Measurements from ENCODE around the gene CLPTM1. TPM values are rescaled to one million over a fixed set of nuclear protein-coding genes. Genes with fewer than 3 reads are reported as not detected.

The CLPTM1 gene
- total and polyA plus RNA-seq, 2 donors (not counting 1 experiment from before 2014, with no cell fraction given), result 121 to 129 TPM

DNA sequence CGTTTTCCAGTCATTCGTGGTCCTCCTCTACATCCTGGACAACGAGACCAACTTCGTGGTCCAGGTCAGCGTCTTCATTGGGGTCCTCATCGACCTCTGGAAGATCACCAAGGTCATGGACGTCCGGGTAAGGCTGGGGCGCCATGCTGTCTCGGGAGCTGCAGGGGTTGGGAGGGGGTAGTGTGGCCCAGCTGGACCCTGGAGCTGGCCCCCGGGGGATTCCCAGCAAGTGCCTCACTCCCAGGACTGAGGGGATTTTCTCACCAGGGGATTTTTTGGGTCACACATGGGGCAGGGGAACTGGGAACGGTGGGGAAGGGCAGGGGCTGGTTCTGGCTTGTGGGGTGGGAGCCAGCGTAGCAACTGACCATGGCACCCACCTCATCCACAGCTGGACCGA is 35.3 kb downstream of the CLPTM1 start:
- H3K27me3 Mint-ChIP-seq, result no peaks in the 10 kb centered on the region
- no peak overlapping the region for H3K9ac ChIP-seq (ENCODE audit: low read length)
- H4K20me1 ChIP-seq (ENCODE audit: control insufficient read depth, insufficient read depth, low read length, poor library complexity, severe bottlenecking), result no peaks in the 10 kb centered on the region
- H3K27ac Mint-ChIP-seq, result no peak overlapping the region
- WGBS (ENCODE audit: insufficient coverage), result 94% methylated on average over 8 of the region's 14 CpGs
- H3K9me3 Mint-ChIP-seq (ENCODE audit: insufficient read depth), result no peaks in the 10 kb centered on the region
- H3K27ac ChIP-seq (ENCODE audit: low read length in 2 of 2), result no peak overlapping the region
- no peaks in the 10 kb centered on the region for H3K4me1 ChIP-seq (ENCODE audit: control insufficient read depth in 2 of 2, insufficient read depth in 2 of 2, low read length in 2 of 2)
- H3K4me3 ChIP-seq (ENCODE audit: control extremely low read depth in 1 of 5, extremely low read depth in 1 of 5, insufficient read depth in 1 of 5, low read depth in 2 of 5, low read length in 4 of 5), result no peak overlapping the region
- H3K4me2 ChIP-seq (replicated peaks; ENCODE audit: low read depth, low read length, poor library complexity, severe bottlenecking), result no peak overlapping the region
- DNase-seq (no peak), ATAC-seq (ENCODE audit: low read depth) (no peak)
- peaks cover 7% of the 10 kb centered on the region for H3K4me1 Mint-ChIP-seq
- no peak overlapping the region for H2AFZ ChIP-seq (ENCODE audit: insufficient read depth, low read depth, low read length, poor library complexity, severe bottlenecking)
- no peak overlapping the region for H3K4me3 Mint-ChIP-seq
- TF ChIP-seq, protein P1, sequence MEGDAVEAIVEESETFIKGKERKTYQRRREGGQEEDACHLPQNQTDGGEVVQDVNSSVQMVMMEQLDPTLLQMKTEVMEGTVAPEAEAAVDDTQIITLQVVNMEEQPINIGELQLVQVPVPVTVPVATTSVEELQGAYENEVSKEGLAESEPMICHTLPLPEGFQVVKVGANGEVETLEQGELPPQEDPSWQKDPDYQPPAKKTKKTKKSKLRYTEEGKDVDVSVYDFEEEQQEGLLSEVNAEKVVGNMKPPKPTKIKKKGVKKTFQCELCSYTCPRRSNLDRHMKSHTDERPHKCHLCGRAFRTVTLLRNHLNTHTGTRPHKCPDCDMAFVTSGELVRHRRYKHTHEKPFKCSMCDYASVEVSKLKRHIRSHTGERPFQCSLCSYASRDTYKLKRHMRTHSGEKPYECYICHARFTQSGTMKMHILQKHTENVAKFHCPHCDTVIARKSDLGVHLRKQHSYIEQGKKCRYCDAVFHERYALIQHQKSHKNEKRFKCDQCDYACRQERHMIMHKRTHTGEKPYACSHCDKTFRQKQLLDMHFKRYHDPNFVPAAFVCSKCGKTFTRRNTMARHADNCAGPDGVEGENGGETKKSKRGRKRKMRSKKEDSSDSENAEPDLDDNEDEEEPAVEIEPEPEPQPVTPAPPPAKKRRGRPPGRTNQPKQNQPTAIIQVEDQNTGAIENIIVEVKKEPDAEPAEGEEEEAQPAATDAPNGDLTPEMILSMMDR (IDR thresholded peaks at IDR 0.05), result no peak
- no peak for TF ChIP-seq EZH2 (IDR thresholded peaks at IDR 0.05; ENCODE audit: borderline replicate concordance, insufficient read depth, low read depth, low read length, poor library complexity, severe bottlenecking)
- H3K9me3 ChIP-seq (ENCODE audit: control extremely low read depth in 1 of 3, control insufficient read depth in 2 of 3, insufficient read depth in 1 of 3, low read length in 2 of 3), result no peaks in the 10 kb centered on the region
- ChIA-PET CTCF (interaction anchor here (1.4 to 6.0 kb wide), 3 partner anchors 50 to 69 kb away, joined by 4 to 97 read pairs (median 21); partner anchors contain the start of gene CLASRP), POLR2A (interaction anchor here (1.1 to 1.5 kb wide), 2 partner anchors 11 to 147 kb away, joined by 5 to 6 read pairs; no protein-coding TSS in a partner anchor)
- H3K36me3 ChIP-seq (replicated peaks in 1 of 2; ENCODE audit: control extremely low read depth in 1 of 2, control insufficient read depth in 1 of 2, extremely low read depth in 1 of 2, insufficient read depth in 2 of 2, low read length in 1 of 2), result peaks cover 0 to 54% of the 10 kb centered on the region in 2 experiments
- peaks cover under 1% of the 10 kb centered on the region for H3K79me2 ChIP-seq (ENCODE audit: control insufficient read depth, insufficient read depth, low read length)
- no peaks in the 10 kb centered on the region for H3K27me3 ChIP-seq (replicated peaks in 1 of 4; ENCODE audit: control extremely low read depth in 1 of 4, control insufficient read depth in 3 of 4, insufficient read depth in 4 of 4, low read length in 3 of 4)
- intact Hi-C loops (cut with micrococcal nuclease), result no loop called here

DNA sequence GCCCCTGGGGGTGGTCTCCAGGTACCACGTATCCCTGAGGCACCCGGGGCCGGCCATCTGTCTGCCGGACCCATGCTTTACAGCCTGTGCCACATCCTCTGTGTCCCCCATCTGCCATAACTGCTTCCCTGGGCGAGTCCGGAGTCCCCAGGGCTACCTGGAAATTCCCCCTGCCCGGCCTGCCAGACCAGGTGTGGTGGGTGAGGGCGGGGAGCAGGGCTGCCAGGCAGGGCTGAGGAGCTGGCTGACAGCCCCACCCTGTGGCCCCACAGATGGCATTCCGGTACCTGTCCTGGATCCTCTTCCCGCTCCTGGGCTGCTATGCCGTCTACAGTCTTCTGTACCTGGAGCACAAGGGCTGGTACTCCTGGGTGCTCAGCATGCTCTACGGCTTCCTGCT is 35.8 kb downstream of the CLPTM1 start:
- H3K4me1 ChIP-seq (ENCODE audit: control insufficient read depth in 2 of 2, insufficient read depth in 2 of 2, low read length in 2 of 2), result no peaks in the 10 kb centered on the region
- Mint-ChIP-seq H3K27me3 (no peaks in the 10 kb centered on the region), H3K4me3 (no peak overlapping the region), H3K9me3 (ENCODE audit: insufficient read depth) (no peaks in the 10 kb centered on the region), H3K4me1 (peaks cover 7% of the 10 kb centered on the region), H3K27ac (no peak overlapping the region)
- 87% methylated on average over 9 of the region's 12 CpGs for WGBS (ENCODE audit: insufficient coverage)
- peaks cover 0 to 49% of the 10 kb centered on the region in 2 experiments for H3K36me3 ChIP-seq (replicated peaks in 1 of 2; ENCODE audit: control extremely low read depth in 1 of 2, control insufficient read depth in 1 of 2, extremely low read depth in 1 of 2, insufficient read depth in 2 of 2, low read length in 1 of 2)
- H3K9me3 ChIP-seq (ENCODE audit: control extremely low read depth in 1 of 3, control insufficient read depth in 2 of 3, insufficient read depth in 1 of 3, low read length in 2 of 3), result no peaks in the 10 kb centered on the region
- H2AFZ ChIP-seq (ENCODE audit: insufficient read depth, low read depth, low read length, poor library complexity, severe bottlenecking), result no peak overlapping the region
- H3K4me2 ChIP-seq (replicated peaks; ENCODE audit: low read depth, low read length, poor library complexity, severe bottlenecking), result no peak overlapping the region
- DNase-seq, result no peak
- no peak overlapping the region for H3K4me3 ChIP-seq (ENCODE audit: control extremely low read depth in 1 of 5, extremely low read depth in 1 of 5, insufficient read depth in 1 of 5, low read depth in 2 of 5, low read length in 4 of 5)
- H3K79me2 ChIP-seq (ENCODE audit: control insufficient read depth, insufficient read depth, low read length), result no peaks in the 10 kb centered on the region
- CTCF ChIA-PET, result interaction anchor here (1.4 to 3.2 kb wide), 2 partner anchors 49 to 69 kb away, joined by 4 to 21 read pairs; partner anchors contain the start of gene CLASRP
- no peaks in the 10 kb centered on the region for H4K20me1 ChIP-seq (ENCODE audit: control insufficient read depth, insufficient read depth, low read length, poor library complexity, severe bottlenecking)
- H3K27ac ChIP-seq (ENCODE audit: low read length in 2 of 2), result no peak overlapping the region
- no peak overlapping the region for H3K9ac ChIP-seq (ENCODE audit: low read length)
- H3K27me3 ChIP-seq (replicated peaks in 1 of 4; ENCODE audit: control extremely low read depth in 1 of 4, control insufficient read depth in 3 of 4, insufficient read depth in 4 of 4, low read length in 3 of 4), result no peaks in the 10 kb centered on the region
- ATAC-seq (ENCODE audit: low read depth), result no peak
- TF ChIP-seq, protein P1 (IDR thresholded peaks at IDR 0.05), result no peak
- no peak for TF ChIP-seq EZH2 (IDR thresholded peaks at IDR 0.05; ENCODE audit: borderline replicate concordance, insufficient read depth, low read depth, low read length, poor library complexity, severe bottlenecking)
- intact Hi-C loops (cut with micrococcal nuclease), result no loop called here
- POLR2A ChIA-PET, result interaction anchor here (0.6 to 1.5 kb wide), 3 partner anchors 11 to 489 kb away, joined by 3 to 6 read pairs (median 5); no protein-coding TSS in a partner anchor
